Fibroblast of lung (primary cell): Measurements from ENCODE around the gene PRKACG. TPM values are rescaled to one million over a fixed set of nuclear protein-coding genes. Genes with fewer than 3 reads are reported as not detected.
"Not testable (repeated sequence)": the region's sequence is repeated elsewhere in the genome, so short reads cannot be mapped to it uniquely, and the experiment has no call there.

Experiments used
- DNase-seq, 2 donors: peaks; one replicate each; pipeline versions ENCODE4 v3.0.0 to v3.0.0-alpha.2; 2010; ENCODE audit warnings: low read depth in 2 of 2
- H2AFZ ChIP-seq: 2 replicates; pipeline ENCODE4 v1.5.1; 2012; ENCODE audit warnings: low read length, control low read depth, inconsistent platforms
- H3K27ac ChIP-seq: 2 replicates; pipeline ENCODE4 v1.5.1; 2011; ENCODE audit warnings: low read length, control low read depth; ENCODE audit not compliant: insufficient read depth
- H3K27me3 ChIP-seq: 2 replicates; pipeline ENCODE4 v1.5.1; 2011; ENCODE audit warnings: mild to moderate bottlenecking, low read length; ENCODE audit not compliant: control insufficient read depth, insufficient read depth
- H3K36me3 ChIP-seq: 2 replicates; pipeline ENCODE4 v1.5.1; 2011; ENCODE audit warnings: low read length; ENCODE audit not compliant: control insufficient read depth, insufficient read depth
- H3K4me1 ChIP-seq: 2 replicates; pipeline ENCODE4 v1.5.1; 2011; ENCODE audit warnings: low read length; ENCODE audit not compliant: control insufficient read depth, insufficient read depth; ENCODE audit errors: extremely low read depth
- H3K4me2 ChIP-seq: 2 replicates; pipeline ENCODE4 v1.5.1; 2011; ENCODE audit warnings: low read length, control low read depth; ENCODE audit not compliant: insufficient read depth; ENCODE audit errors: extremely low read depth
- H3K4me3 ChIP-seq, 4 experiments: fragments of 200-600 bp in 1 of 4; sonication (generic) in 1 of 4; replicated peaks in 1 of 4; 2 replicates each; pipeline ENCODE4 v1.5.1; 2011 to 2016; ENCODE audit warnings: low read length in 4 of 4, low read depth in 3 of 4, mild to moderate bottlenecking in 3 of 4, control low read depth in 2 of 4, inconsistent platforms in 1 of 4, mixed read lengths in 1 of 4; ENCODE audit not compliant: insufficient read depth in 1 of 4; ENCODE audit errors: control extremely low read depth in 1 of 4
- H3K79me2 ChIP-seq: 2 replicates; pipeline ENCODE4 v1.5.1; 2012; ENCODE audit warnings: mild to moderate bottlenecking, low read length, inconsistent platforms; ENCODE audit not compliant: control insufficient read depth, insufficient read depth
- H3K9ac ChIP-seq: 2 replicates; pipeline ENCODE4 v1.5.1; 2011; ENCODE audit warnings: mild to moderate bottlenecking, low read length, control low read depth; ENCODE audit not compliant: insufficient read depth
- H3K9me3 ChIP-seq: 2 replicates; pipeline ENCODE4 v1.5.1; 2012; ENCODE audit warnings: low read depth, low read length; ENCODE audit not compliant: control insufficient read depth, insufficient read depth
- H4K20me1 ChIP-seq: 2 replicates; pipeline ENCODE4 v1.5.1; 2011; ENCODE audit warnings: low read length; ENCODE audit not compliant: control insufficient read depth, insufficient read depth; ENCODE audit errors: extremely low read depth
- CTCF ChIP-seq, 2 donors: IDR thresholded peaks in 1 of 2; conservative IDR thresholded peaks in 1 of 2; 1 replicate in 1 of 2; 2 replicates in 1 of 2; pipeline ENCODE4 v1.5.1; 2011 to 2012; ENCODE audit warnings: low read length in 2 of 2, control low read depth in 1 of 2, inconsistent platforms in 1 of 2, low read depth in 1 of 2, mild to moderate bottlenecking in 1 of 2
- EZH2 ChIP-seq: IDR thresholded peaks from 2 replicates; pipeline ENCODE4 v1.5.1; 2012; ENCODE audit warnings: low read length, control low read depth, mild to moderate bottlenecking; ENCODE audit errors: missing control alignments
- polyA plus RNA-seq, 2 donors: library from polyadenylated mRNA; depleted of rRNA in 1 of 2; stranded (reverse) in 1 of 2; unstranded in 1 of 2; fragments of >200 nt; gene quantifications; 2 replicates each; pipeline ENCODE4 v1.2.1, GENCODE V29; 2011 to 2012; ENCODE audit warnings: missing spikeins in 1 of 2
- total RNA-seq: library from RNA; depleted of rRNA; stranded (reverse); fragments of >200 nt; gene quantifications from 2 replicates; pipeline ENCODE4 v1.2.1, GENCODE V29; 2014

Gene PRKACG
- total and polyA plus RNA-seq, 2 donors (not counting 1 experiment from before 2014, with no cell fraction given), result not detected

- Histone ChIP-seq H3K4me2 (no peak overlapping the region), H3K36me3 (no peaks in the 10 kb centered on the region), H3K27ac (no peak overlapping the region), H3K27me3 (no peaks in the 10 kb centered on the region), H4K20me1 (no peaks in the 10 kb centered on the region), H3K79me2 (no peaks in the 10 kb centered on the region), H3K9ac (no peak overlapping the region), H3K4me3 (no peak overlapping the region), H3K9me3 (no peaks in the 10 kb centered on the region), H2AFZ (no peak overlapping the region), H3K4me1 (no peaks in the 10 kb centered on the region)
- DNase-seq, result no peak
- TF ChIP-seq CTCF (conservative IDR thresholded peaks at IDR 0.05 in 1 of 2, IDR thresholded peaks at IDR 0.05 in 1 of 2; ENCODE audit: low read depth in 1 of 2, low read length in 2 of 2) (no peak), EZH2 (no peak)
Measured at GRCh38 chr9:68995776-68996175, 18.1 kb downstream of the PRKACG start.

GRCh38 chr9:68991457-68991856 is 22.5 kb downstream of the PRKACG start:
- Histone ChIP-seq H3K9ac (no peak overlapping the region), H4K20me1 (no peaks in the 10 kb centered on the region), H3K79me2 (no peaks in the 10 kb centered on the region), H3K36me3 (no peaks in the 10 kb centered on the region), H3K27ac (no peak overlapping the region), H2AFZ (no peak overlapping the region), H3K4me1 (no peaks in the 10 kb centered on the region), H3K27me3 (no peaks in the 10 kb centered on the region), H3K4me3 (no peak overlapping the region), H3K9me3 (no peaks in the 10 kb centered on the region), H3K4me2 (no peak overlapping the region)
- DNase-seq, result no peak
- TF ChIP-seq EZH2, result no peak
- no peak for TF ChIP-seq CTCF (conservative IDR thresholded peaks at IDR 0.05 in 1 of 2, IDR thresholded peaks at IDR 0.05 in 1 of 2; ENCODE audit: low read depth in 1 of 2, low read length in 2 of 2)

- not testable (repeated sequence) for H3K4me2 ChIP-seq, H3K27ac ChIP-seq, H3K4me3 ChIP-seq, H4K20me1 ChIP-seq, H3K79me2 ChIP-seq, H3K4me1 ChIP-seq, H3K27me3 ChIP-seq, H3K9me3 ChIP-seq, H2AFZ ChIP-seq, H3K9ac ChIP-seq, H3K36me3 ChIP-seq, DNase-seq
Measured at GRCh38 chr9:68986949-68987348, 27.0 kb downstream of the PRKACG start.
